CD4-positive, alpha-beta T cell treated with Interleukin-6 for 4 hours (primary cell): ENCODE data around the gene CAMKMT.

Experiments
- DNase-seq: peaks from one replicate; pipeline ENCODE4 v3.0.0-alpha.2; 2020; ENCODE audit warnings: mixed read lengths

CAMKMT gene

DNA sequence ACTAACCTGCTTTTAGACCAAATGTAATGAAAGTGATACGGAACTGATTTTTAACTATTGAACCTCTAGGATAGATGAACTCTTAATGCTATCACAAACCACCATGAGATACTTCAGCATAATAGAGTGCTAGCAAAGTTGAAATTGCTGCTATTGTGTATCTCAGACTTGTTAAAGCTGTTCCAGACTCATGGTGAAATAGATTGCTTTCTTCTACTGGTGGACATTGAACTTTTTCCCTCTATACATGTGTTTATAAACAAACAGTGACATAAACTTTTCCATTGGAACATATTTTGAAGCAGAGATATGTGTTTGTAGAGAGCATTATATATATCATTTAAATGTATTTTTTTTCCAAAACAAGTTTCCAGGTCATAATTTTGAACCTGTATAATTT, 157.3 kb downstream of the CAMKMT start:
- DNase-seq = no peak

DNA sequence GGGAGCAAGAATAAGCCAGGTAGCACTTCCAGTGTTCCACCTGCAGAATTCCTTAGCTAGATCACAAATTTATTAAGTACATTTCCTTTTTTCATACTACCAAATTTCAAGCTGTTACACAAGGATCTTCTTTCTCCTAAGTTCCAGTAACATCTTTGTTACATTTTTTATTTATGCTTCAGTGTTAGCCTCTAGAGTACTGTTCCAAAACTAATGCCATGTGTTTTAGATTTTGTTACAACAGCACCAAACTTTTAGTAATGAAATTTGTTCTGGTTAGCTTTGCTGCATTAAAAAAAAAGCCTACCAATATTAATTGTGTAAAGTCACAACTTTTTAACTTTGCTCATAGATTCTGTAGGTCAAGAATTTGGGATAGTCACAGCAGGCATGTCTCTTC, 161.1 kb downstream of the CAMKMT start:
- no peak for DNase-seq

DNA sequence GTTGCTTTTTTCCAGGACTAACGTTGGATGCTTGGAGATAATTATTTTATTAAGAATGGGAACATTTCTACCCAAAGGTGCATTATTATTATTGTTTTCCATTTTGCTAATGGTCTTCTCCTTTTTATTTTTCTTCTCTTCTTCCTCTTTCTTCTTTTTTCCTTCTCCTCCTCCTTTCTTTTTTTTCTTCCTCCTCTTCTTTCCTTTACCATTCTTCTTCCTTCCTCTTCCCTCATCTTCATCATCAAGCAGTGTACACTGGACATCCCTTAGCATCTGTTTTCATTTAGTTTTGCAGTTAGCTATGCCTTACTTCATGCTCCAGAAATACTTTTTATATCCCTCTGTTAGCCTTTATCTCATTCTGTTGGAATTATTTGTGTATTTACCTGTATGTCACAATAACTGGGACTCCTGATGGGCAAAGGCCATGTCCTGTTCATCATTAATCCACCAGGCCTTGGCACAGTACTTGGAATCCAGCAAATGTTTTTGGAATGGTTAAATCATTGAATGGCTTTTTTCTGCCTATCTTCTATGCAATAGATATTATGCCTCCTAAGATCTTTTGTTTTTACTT, 162.7 kb downstream of the CAMKMT start:
- DNase-seq = no peak

- DNase-seq = no peak
These were observed 164.6 kb downstream of the CAMKMT start for GRCh38 chr2:44526352-44526751.

- DNase-seq = no peak
These were observed 166.8 kb downstream of the CAMKMT start for GRCh38 chr2:44528595-44528994.

DNA sequence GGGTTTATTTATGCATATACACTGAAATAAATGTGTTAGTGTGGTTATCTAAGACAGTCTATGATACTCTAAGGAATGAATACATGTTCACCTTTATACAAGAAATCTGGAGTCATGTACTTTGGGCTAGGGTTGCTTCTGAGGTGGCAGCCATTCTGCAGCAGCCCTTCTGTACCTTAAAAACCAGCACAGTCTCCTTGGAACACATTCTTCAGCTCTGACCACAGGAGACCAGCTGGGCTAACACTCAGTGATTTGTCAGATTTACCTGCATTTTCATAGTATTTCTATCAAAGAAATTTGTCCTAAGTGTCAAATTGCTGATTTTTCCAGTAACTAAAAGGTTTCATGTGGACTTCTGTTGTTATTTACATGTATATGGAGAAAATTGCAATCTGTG, 167.7 kb downstream of the CAMKMT start:
- DNase-seq = no peak

DNA sequence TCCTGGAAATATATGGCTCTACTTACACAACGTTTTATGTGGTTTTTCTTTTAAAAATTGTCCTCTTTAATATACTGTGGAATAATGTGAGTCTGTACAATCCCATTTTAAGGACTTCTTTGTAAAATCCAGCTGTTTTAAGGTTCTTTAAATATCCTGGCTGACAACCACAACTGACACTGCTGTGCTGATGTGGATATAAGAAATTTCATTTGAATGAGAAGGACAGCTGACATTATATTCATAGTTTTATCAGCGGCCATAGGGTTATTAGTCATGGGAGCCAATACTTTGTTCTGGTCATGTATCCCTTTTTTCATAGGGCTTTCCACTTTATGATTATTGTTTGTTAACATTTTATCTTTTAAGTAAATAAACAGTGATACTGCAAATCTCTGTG, 169.5 kb downstream of the CAMKMT start:
- no peak for DNase-seq

DNA sequence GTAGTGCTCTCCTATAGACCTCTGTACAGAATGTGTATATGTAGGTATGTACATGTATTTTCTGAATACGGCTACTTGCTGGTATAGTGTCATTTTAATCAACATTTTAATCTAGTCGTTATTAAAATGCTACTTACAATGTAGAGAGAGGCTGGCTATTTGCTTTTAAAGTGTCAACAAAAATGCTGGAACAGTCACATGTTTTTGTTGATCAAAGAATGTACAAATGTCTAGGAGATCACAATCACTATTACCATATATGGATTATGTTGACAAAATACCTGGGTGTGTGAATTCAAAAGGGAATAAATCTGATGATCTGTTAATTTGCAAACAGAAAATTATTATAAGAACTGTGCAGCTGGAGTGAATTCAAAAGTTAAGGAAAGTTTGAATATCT, 170.3 kb downstream of the CAMKMT start:
- no peak for DNase-seq

DNA sequence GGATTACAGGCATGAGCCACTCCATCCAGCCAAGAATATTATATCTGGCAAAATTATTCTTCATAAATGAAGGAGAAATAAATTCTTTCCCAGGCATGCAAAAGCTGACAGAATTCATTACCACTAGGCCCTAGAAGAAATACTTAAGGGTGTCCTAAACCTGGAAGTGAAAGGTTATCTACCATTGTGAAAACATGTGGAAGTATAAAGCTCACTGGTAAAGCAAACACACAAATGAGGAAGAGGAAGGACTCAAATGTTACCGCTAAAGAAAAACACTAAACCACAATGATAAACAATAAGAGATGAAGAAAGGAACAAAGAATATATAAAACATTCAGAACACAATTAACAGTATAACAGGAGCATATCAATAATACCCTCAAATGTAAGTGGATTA, 171.8 kb downstream of the CAMKMT start:
- DNase-seq = no peak

DNA sequence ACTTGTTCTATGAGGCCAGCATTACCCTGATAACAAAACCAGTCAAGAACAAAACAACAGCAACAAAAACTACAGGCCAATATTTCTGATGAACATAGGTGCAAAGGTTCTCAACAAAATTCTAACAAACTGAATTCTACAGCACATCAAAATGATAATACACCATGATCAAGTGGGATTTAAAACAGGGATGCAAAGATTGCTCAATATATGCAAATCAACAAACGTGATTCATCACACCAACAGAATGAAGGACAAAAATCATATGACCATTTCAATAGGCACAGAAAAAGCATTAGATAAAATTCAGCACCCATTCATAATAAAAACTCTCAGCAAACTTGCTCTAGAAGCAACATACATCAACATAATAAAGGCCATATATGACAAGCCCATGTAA, 173.6 kb downstream of the CAMKMT start:
- DNase-seq = no peak

GRCh38 chr2:44537264-44537663, 175.5 kb downstream of the CAMKMT start:
- DNase-seq = no peak

GRCh38 chr2:44542520-44542919, 180.8 kb downstream of the CAMKMT start:
- DNase-seq = no peak

DNA sequence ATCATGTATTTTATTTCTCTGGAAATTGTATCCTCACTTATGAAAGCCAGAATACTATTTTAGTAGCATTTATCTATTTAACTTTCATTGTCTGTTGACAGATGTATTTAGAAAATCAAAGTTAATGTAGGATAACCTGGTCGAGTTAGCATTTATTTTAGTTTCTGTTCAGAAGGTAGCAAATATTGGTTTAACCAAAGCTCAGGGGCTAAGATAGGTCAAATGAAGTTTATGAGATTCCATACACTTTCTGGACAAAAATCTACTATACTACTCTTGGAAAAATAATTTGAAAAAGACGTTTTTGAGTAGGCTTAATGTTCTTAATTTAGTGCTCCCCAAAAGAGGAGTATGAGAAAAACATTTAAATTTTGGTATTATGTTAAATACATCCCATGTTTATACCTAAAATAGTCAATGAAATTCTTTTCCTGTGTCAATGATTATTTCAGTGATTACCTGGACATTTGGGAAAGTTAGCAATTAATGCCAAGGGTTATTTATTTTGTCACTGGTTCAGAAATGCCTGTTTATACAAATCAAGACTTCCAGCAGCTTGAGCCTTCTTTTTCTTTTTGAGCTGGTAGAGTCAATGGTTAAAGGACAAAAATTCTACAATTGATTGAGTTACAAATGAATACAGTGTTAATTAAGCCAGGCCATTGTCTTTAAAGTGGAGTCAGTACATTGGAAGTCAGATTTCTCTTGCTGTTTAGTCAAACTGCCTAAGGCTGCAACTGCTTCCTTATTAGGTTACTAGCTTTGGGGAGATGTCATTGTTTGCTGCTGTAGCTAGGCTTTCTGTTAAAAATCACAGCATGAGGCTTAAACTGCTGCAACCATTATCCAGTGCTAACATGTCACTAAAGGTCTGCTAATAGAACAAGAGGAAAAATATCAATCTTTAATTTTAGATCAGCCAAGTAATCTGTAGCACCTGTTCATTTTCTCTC, 182.3 kb downstream of the CAMKMT start:
- no peak for DNase-seq

GRCh38 chr2:44545005-44545404, 183.3 kb downstream of the CAMKMT start:
- no peak for DNase-seq

DNA sequence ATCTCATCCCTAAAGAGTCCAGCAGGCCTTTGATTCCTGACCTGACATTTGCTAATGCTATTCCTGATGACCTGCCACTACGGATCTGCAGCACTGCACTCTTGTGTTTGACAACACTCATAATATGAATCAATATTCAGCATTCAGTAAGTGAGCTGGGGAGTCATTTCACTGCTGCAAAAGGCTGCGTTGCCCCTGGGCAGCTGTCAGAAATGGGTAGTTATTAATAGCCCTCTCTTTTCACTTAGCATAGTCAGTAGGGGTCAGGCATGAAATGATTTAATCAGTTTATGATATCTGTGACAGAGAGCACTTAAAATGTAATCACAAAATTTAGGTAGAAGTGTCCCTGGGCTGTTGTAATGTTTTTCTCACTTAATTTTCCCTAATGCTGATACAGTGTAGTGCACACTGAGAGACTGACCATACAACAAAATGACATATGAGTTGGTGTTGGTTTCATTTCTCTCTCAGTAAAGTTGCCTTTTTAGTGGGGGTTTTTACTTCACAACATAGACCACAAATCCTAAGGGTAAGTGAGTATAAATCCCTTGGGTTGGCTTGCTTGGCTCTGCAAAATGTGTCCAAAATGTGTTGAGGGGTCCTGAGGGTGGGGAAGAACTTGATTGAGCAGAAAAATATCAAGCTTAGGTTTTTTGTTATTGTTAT, 184.8 kb downstream of the CAMKMT start:
- DNase-seq = no peak

DNA sequence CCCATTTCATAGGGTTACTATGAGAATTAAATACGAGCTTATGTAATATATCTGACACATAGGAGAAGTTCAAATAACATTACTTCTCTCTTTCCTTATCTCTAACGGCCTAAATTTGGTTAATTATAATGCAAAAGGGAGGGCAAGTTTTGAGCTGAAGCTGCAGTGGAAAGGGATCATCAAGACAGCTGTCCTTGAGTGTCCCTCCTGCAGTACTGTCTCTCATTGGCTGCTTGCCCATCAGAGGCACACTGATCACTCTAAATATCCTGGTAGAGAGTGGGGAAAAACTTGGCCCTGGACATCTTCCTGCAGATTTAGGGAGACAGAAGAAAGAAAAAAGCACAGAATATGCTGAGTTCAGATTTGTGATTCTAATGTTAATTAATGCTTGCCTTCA, 186.0 kb downstream of the CAMKMT start:
- DNase-seq = no peak

DNA sequence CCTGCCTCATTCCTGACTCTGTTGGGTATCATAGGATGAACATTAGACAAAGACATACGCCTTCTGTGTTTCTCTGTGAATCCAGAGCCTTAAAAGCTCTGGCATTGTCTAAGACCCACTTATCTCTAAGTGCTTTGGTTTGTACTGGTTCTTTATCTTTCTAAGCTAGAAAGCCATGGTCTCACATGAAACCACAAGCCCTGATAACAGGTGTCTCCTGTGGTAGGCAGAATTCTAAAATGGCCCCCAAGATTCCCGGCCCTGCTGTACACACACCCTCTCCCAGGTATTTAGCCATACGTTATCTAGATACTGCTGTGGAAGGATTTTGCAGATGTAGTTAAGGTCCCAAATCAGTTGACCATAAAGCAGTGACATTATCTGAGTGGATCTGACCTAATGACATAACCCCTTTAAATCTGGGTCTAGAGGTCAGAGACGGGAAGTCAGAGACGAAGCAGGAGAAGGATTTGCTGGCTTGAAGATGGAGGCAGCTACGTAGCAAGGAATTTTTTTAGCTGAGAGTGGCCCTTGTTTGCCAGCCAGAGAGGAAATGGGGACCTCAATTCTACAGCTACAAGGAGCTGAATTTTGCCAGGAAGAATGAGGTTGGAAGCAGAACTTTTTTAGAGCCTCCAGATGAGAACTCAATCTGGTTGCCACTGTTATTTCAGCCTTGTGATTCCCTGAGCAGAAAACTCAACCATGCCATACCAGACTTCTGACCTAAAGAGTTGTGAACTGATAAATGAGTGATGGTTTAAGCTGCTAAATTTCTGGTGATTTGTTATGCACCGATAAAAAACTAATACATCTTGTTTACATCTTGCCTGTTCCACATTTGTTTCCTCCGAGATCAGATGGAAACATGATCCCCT, 186.7 kb downstream of the CAMKMT start:
- no peak for DNase-seq

DNA sequence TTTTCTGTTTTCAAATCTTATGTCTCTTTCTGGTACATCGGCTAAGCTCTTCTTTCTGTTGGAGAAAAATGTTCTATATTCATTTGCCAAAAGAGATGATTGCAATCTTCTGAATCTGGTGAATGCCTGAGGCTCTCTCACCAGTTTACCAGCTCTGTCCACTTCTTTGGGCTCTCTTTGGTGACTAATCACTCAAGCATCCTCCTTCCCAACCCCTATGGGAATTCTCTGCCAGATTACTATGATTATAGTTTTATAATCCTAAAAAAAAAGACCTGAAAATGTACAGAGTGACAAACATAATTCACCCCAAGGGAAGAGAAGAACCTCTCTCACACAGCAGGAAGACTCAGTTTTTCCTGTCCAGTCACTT, 187.3 kb downstream of the CAMKMT start:
- no peak for DNase-seq

- DNase-seq = no peak
These were observed 188.1 kb downstream of the CAMKMT start for GRCh38 chr2:44549856-44550255.

DNA sequence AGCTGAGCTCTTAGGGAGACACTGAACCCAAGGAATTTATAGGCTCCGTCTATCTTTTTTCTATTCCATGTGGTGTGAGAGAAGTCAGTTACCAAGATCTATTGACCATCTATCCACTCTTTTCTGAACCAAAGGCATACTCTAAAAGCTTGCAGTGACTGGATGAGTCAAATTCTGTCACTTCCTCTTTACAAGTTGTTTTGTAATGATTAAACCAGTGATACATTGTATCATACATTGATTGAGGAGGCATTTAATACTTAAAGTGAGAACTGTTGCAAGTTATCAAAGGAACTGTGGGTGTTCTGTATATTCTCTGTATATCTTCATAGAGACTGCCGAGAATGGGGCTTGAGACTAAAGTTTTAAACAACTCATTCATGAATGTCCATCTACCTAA, 188.8 kb downstream of the CAMKMT start:
- DNase-seq = no peak

GRCh38 chr2:44551497-44551896, 189.8 kb downstream of the CAMKMT start:
- DNase-seq = no peak

GRCh38 chr2:44553456-44553855, 191.7 kb downstream of the CAMKMT start:
- no peak for DNase-seq

DNA sequence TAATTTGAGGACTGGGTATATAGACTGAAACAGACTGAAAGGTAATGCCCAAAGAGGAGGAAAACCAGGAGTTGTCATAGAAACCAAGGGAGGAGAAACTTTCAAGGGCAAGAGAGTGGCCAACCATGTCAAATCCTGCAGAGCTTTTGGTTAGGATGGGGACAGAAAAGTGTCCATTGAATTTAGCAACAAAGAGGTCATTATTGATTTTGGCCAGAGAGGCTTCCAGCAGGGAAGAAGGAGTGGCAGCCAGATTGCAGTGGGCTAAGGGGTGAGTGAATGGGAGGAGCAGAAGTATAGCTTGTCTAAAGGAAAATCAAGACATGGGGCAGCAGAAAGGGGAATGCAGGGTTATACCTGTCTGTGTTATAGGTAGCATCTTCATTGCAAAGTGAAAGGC, 194.0 kb downstream of the CAMKMT start:
- no peak for DNase-seq
